Upper lobe of left lung (tissue), 6 donors: ENCODE results near the gene RHEB. TPM values are rescaled to one million over a fixed set of nuclear protein-coding genes. Genes with fewer than 3 reads are reported as not detected.

ENCODE experiments used
- ATAC-seq, 2 donors: fragments of 200-7000 bp; cut with Tn5 transposase; one replicate each; pipeline ENCODE4 v1.9.1; 2022; ENCODE audit warnings: mild to moderate bottlenecking in 2 of 2, moderate library complexity in 2 of 2; ENCODE audit not compliant: low FRiP score in 2 of 2
- DNase-seq, 2 donors: peaks; one replicate each; pipeline ENCODE4 v3.0.0-alpha.2; 2019 to 2020
- H3K27ac ChIP-seq, 4 donors: fragments of 200-600 bp; sonication (generic); one replicate each; pipeline ENCODE4 v1.5.1; 2016 to 2019
- H3K27me3 ChIP-seq, 4 donors: fragments of 200-600 bp; sonication (generic); one replicate each; pipeline ENCODE4 v1.5.1; 2017 to 2019
- H3K36me3 ChIP-seq, 4 donors: fragments of 200-600 bp; sonication (generic); one replicate each; pipeline ENCODE4 v1.5.1; 2016 to 2019
- H3K4me1 ChIP-seq, 4 donors: fragments of 200-600 bp; sonication (generic); one replicate each; pipeline ENCODE4 v1.5.1; 2018 to 2019
- H3K4me3 ChIP-seq, 4 donors: fragments of 200-600 bp; sonication (generic); one replicate each; pipeline ENCODE4 v1.5.1; 2017 to 2019; ENCODE audit warnings: mild to moderate bottlenecking in 2 of 4, moderate library complexity in 1 of 4
- H3K9me3 ChIP-seq, 4 donors: fragments of 200-600 bp; sonication (generic); one replicate each; pipeline ENCODE4 v1.5.1; 2018 to 2019
- EP300 ChIP-seq, 4 donors: sonication (generic); formaldehyde crosslinking; IDR thresholded peaks; one replicate each; pipeline ENCODE4 v1.5.1; 2017; ENCODE audit warnings: antibody characterized with exemption in 4 of 4, control low read depth in 2 of 4
- POLR2A ChIP-seq, 4 donors: fragments of 450-650 bp; IDR thresholded peaks; one replicate each; pipeline ENCODE4 v1.5.1; 2016 to 2017; ENCODE audit warnings: antibody characterized with exemption in 4 of 4, mild to moderate bottlenecking in 2 of 4
- POLR2AphosphoS5 ChIP-seq, 2 donors: sonication (generic); formaldehyde crosslinking; IDR thresholded peaks; one replicate each; pipeline ENCODE4 v1.5.1; 2017; ENCODE audit warnings: antibody characterized with exemption in 2 of 2
- WGBS, 2 donors: methylation state at CpG; one replicate each; pipeline ENCODE4 v1.1.5; 2017 to 2018; 5-methylcytosine and 5-hydroxymethylcytosine counted together
- total RNA-seq, 6 donors: library from RNA; depleted of rRNA in 4 of 6; stranded (reverse); fragments of >200 nt in 4 of 6; gene quantifications; one replicate each; pipeline versions ENCODE4 v1.1.0 to v1.2.1, GENCODE V29; 2016 to 2021
- TF ChIP-seq, protein P1 (sequence below), 6 experiments: fragments of 450-650 bp in 4 of 6; fragments of 200-600 bp in 2 of 6; sonication (generic) in 2 of 6; IDR thresholded peaks; one replicate each; pipeline ENCODE4 v1.5.1; 2016 to 2019; ENCODE audit warnings: antibody characterized with exemption in 6 of 6
- donor health status: DM: no; HTN: no; CAD: no; lungs with moderate emphysema.
- donor health status: DM: no; HTN: yes; CAD: no; lungs with severe emphysema.

Gene RHEB
- total RNA-seq, 6 donors from 2014 or later, result 63.0 to 105 (median 93.4) TPM

DNA sequence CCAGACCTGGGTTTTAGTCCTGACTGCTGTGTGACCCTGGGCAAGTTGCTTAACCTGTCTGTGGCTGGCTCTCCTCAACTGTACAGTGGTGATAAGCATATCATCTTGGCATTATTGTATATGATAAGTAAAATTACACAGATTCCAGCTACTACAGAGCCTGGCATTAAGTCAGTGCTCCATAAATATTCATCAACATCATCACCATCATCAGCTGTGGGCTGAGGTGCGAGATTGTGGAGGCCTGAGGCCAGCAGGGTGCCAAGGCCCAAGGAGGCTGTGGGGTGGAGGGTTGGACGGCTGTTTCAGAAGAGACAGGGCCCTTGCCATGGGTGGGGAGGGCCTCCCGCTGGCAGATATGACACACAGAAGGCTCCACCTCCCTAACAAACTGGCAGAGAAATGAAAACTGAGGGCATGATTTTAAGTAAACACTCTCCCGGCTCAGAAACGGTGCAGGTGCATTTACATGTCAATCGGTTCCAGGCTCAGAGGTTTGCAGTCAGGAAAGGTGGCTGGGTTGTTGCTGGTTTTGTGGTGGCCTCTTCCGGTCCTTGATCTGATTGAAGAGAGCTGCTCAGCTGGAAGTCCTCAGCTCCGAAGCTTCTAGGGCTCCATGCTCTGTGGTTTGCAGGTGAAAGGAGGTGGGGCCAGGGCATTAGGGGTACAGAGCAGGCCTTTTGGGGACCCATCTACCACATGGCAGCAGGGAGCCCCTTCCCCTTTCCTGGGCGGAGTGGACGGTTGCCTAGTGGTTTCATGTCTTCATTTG is 89.9 kb downstream of the RHEB start:
- Histone ChIP-seq H3K9me3 (no peaks in the 10 kb centered on the region), H3K27ac (peak overlapping the region in 3 of 4 donors; percentile 58 to 63 (median 61)), H3K4me3 (no peak overlapping the region), H3K36me3 (no peaks in the 10 kb centered on the region), H3K4me1 (peaks cover 22 to 45% (median 34%) of the 10 kb centered on the region in 4 donors), H3K27me3 (no peaks in the 10 kb centered on the region)
- TF ChIP-seq EP300 (IDR thresholded peaks at IDR 0.05) (no peak), POLR2A (IDR thresholded peaks at IDR 0.05) (no peak), POLR2AphosphoS5 (IDR thresholded peaks at IDR 0.05) (no peak)
- TF ChIP-seq, protein P1, sequence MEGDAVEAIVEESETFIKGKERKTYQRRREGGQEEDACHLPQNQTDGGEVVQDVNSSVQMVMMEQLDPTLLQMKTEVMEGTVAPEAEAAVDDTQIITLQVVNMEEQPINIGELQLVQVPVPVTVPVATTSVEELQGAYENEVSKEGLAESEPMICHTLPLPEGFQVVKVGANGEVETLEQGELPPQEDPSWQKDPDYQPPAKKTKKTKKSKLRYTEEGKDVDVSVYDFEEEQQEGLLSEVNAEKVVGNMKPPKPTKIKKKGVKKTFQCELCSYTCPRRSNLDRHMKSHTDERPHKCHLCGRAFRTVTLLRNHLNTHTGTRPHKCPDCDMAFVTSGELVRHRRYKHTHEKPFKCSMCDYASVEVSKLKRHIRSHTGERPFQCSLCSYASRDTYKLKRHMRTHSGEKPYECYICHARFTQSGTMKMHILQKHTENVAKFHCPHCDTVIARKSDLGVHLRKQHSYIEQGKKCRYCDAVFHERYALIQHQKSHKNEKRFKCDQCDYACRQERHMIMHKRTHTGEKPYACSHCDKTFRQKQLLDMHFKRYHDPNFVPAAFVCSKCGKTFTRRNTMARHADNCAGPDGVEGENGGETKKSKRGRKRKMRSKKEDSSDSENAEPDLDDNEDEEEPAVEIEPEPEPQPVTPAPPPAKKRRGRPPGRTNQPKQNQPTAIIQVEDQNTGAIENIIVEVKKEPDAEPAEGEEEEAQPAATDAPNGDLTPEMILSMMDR (IDR thresholded peaks at IDR 0.05), result no peak
- 37 to 41% methylated on average over 9 to 10 of the region's 10 CpGs for WGBS, 2 donors
- DNase-seq (peak in 1 of 2 donors; percentile 67), ATAC-seq (no peak)

DNA sequence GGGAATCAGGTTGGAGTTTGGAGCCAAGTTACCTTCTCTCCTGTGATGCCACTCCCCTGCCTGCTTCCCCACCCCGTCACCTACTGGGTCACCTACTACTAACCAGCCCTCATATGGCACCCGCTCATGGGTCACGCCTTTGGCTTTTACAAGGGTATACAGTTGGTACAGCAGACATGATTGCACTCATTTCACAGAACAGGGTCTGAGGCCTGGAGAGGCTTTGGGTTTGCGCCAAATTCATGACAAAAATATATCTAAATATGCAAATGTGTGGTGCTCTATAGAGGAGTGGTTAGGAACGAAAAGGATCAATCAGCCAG is 90.5 kb downstream of the RHEB start:
- Histone ChIP-seq H3K4me1 (peaks cover 22 to 45% (median 34%) of the 10 kb centered on the region in 4 donors), H3K9me3 (no peaks in the 10 kb centered on the region), H3K4me3 (no peak overlapping the region), H3K27me3 (no peaks in the 10 kb centered on the region), H3K27ac (peak overlapping the region in 3 of 4 donors; percentile 58 to 63 (median 61)), H3K36me3 (no peaks in the 10 kb centered on the region)
- no peak for ATAC-seq
- 90 to 96% methylated on average over 5 of the region's 5 CpGs for WGBS, 2 donors
- no peak for DNase-seq
- TF ChIP-seq, protein P1 (IDR thresholded peaks at IDR 0.05), result no peak
- TF ChIP-seq EP300 (IDR thresholded peaks at IDR 0.05) (no peak), POLR2A (IDR thresholded peaks at IDR 0.05) (no peak), POLR2AphosphoS5 (IDR thresholded peaks at IDR 0.05) (no peak)

DNA sequence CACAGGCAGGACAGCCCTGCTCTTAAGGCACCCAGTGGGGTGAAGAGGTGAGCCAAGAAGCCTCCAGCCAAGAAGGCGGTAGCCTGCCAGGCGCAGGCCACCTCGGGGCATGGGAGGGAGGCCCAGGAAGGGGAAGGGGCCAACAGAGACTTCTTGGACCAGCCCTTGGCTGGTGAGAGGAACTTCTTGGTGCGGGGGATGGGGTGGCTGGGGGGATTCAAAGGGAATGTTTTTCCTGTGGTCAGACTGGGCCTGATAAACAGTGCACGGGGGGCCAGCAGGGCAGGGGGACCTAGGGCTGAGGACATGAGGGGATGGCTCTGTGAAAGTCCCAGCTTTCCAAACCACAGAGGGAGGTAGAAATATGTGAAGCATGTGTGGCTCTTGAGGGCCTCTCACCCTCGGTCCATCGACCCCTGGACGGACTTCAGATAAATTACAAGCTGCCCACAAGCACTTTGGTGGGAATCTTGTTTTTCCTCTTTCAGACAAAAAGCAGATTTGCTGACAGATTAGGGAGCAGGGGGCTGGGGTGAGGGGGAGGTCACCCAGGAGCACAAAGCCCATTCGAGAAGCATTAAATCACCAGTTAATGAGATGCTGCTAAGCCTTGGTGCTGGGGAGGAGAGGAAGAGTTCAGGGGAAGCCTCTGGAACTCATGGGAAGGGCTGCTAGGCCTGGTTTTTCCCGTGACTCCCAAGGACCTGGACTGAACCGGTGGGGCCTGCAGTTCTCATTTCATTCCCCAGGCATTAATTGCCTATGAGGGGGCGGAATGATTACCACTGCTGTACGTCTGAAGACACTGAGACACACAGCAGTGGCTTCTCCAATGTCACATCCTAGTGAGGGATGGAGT is 91.1 kb downstream of the RHEB start:
- peak in 1 of 2 donors; percentile 52 for DNase-seq
- no peaks in the 10 kb centered on the region for H3K9me3 ChIP-seq
- H3K4me3 ChIP-seq, result no peak overlapping the region
- peak; percentile 13 to 17 for ATAC-seq
- no peaks in the 10 kb centered on the region for H3K27me3 ChIP-seq
- 26 to 37% methylated on average over 12 to 13 of the region's 13 CpGs for WGBS, 2 donors
- peaks cover 22 to 45% (median 34%) of the 10 kb centered on the region in 4 donors for H3K4me1 ChIP-seq
- peak overlapping the region; percentile 51 to 63 (median 60) for H3K27ac ChIP-seq
- TF ChIP-seq, protein P1 (IDR thresholded peaks at IDR 0.05), result no peak
- no peaks in the 10 kb centered on the region for H3K36me3 ChIP-seq

DNA sequence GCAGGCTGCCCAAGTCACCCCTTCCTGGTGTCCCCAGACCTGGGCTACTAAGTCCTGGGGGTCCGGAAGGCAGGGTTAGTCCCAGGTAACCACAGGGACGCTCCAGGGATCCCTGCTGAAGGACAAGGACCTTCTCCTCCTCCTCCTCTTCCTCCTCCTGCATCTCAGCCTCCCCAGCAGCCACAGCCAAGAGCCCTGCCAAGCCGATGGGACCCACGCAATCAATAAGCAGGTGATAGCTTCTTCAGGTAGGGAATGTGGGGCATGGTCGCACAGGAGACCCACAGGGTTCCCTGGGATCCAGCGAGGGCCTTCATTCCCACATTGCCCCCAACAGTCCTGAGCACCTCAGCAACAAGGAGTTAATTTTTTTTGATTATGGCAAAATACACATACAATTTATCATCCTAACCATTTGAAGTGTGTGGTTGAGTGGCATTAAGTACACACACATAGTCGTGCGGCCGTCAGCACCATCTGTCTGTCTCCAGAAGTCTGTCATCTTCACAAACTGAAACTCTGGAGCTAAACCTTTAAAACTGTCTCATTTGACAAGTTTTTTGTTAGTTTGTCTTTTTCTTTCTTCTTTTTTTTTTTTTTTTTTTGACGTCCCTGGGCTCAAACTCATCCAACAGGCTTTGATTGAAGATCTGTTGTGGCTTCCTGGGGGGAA is 91.9 kb downstream of the RHEB start:
- ATAC-seq (no peak), DNase-seq (no peak)
- Histone ChIP-seq H3K36me3 (no peaks in the 10 kb centered on the region), H3K27me3 (no peaks in the 10 kb centered on the region), H3K4me1 (peaks cover 22 to 45% (median 34%) of the 10 kb centered on the region in 4 donors), H3K9me3 (no peaks in the 10 kb centered on the region), H3K27ac (peak overlapping the region; percentile 51 to 64 (median 60)), H3K4me3 (no peak overlapping the region)
- 59 to 61% methylated on average over 9 of the region's 10 CpGs for WGBS, 2 donors
- no peak for TF ChIP-seq POLR2AphosphoS5 (IDR thresholded peaks at IDR 0.05)
- TF ChIP-seq, protein P1 (IDR thresholded peaks at IDR 0.05), result no peak
- TF ChIP-seq EP300 (IDR thresholded peaks at IDR 0.05), result no peak
- TF ChIP-seq POLR2A (IDR thresholded peaks at IDR 0.05), result no peak
